HCT116 (cell line): ENCODE results near the gene DGKG. TPM values are rescaled to one million over a fixed set of nuclear protein-coding genes. Genes with fewer than 3 reads are reported as not detected.

Experiments
- ATAC-seq: fragments of 200-7000 bp; cut with Tn5 transposase; 2 replicates; pipeline ENCODE4 v1.9.1; 2020; ENCODE audit warnings: mild to moderate bottlenecking, moderate library complexity
- BruUV-seq: library from RNA; stranded (reverse); fragments of 400-500 nt; replicated peaks from 2 replicates; lab custom pipeline; 2021; lab: Mats Ljungman, UMichigan
- CTCF ChIA-PET: fragments of 300-600 bp; sonication (Branson Sonifier 250); formaldehyde crosslinking; loops from one replicate; lab custom pipeline; 2021; ENCODE audit warnings: antibody characterized with exemption; lab: Charles Lee
- POLR2A ChIA-PET: fragments of 300-600, 350-600 bp; sonication (Branson Sonifier 250); formaldehyde crosslinking; loops from one replicate; lab custom pipeline; 2021; ENCODE audit warnings: antibody characterized with exemption; lab: Charles Lee
- RAD21 ChIA-PET, 2 experiments: fragments of 300-600 bp; sonication (Branson Sonifier 250); formaldehyde crosslinking; loops; one replicate each; lab custom pipeline; 2023; ENCODE audit warnings: low total read pairs in 2 of 2; ENCODE audit not compliant: uncharacterized antibody in 2 of 2, unreplicated experiment in 2 of 2, low non-redundant PET in 1 of 2; lab: Charles Lee
- DNase-seq: peaks from one replicate; pipeline ENCODE4 v3.0.0-alpha.2; 2010; ENCODE audit warnings: low read depth, low spot score
- H2AFZ ChIP-seq: fragments of 200-600 bp; shearing (Covaris generic), sonication (generic); 2 replicates; pipeline ENCODE4 v1.6.1; 2017; ENCODE audit warnings: low read depth, mixed run types, mixed read lengths, antibody characterized with exemption, low read length; ENCODE audit not compliant: poor library complexity, severe bottlenecking
- H3K27ac ChIP-seq: 2 replicates; pipeline ENCODE4 v1.5.1; 2012; ENCODE audit warnings: low read depth, low read length
- H3K27me3 ChIP-seq: fragments of 200-600 bp; sonication (generic); 2 replicates; pipeline ENCODE4 v1.6.1; 2016; ENCODE audit warnings: mixed run types, low read length, mixed read lengths; ENCODE audit not compliant: insufficient read depth
- H3K36me3 ChIP-seq, 2 experiments: fragments of 200-500 bp in 1 of 2; fragments of 200-600 bp in 1 of 2; sonication (Bioruptor generic) in 1 of 2; sonication (generic) in 1 of 2; 2 replicates each; pipeline versions ENCODE4 v1.5.1 to v1.6.1; 2014 to 2016; ENCODE audit warnings: low read length in 2 of 2, inconsistent platforms in 1 of 2, mixed read lengths in 1 of 2, mixed run types in 1 of 2; ENCODE audit not compliant: insufficient read depth in 2 of 2, control insufficient read depth in 1 of 2
- H3K4me1 ChIP-seq, 2 experiments: fragments of 200-600 bp in 1 of 2; sonication (generic) in 1 of 2; 2 replicates each; pipeline versions ENCODE4 v1.5.1 to v1.6.1; 2012 to 2017; ENCODE audit warnings: low read length in 2 of 2, inconsistent platforms in 1 of 2, mild to moderate bottlenecking in 1 of 2, mixed read lengths in 1 of 2, mixed run types in 1 of 2, moderate library complexity in 1 of 2; ENCODE audit not compliant: insufficient read depth in 2 of 2, control insufficient read depth in 1 of 2
- H3K4me2 ChIP-seq: fragments of 200-600 bp; sonication (generic); 2 replicates; pipeline ENCODE4 v1.6.1; 2017; ENCODE audit warnings: mixed run types, low read length, mixed read lengths
- H3K4me3 ChIP-seq, 2 experiments: fragments of 200-600 bp in 1 of 2; sonication (generic) in 1 of 2; replicated peaks in 1 of 2; 2 replicates each; pipeline ENCODE4 v1.5.1; 2011 to 2016; ENCODE audit warnings: low read length in 2 of 2, control low read depth in 1 of 2, low read depth in 1 of 2, mild to moderate bottlenecking in 1 of 2, mixed read lengths in 1 of 2, mixed run types in 1 of 2
- H3K79me2 ChIP-seq: fragments of 200-600 bp; sonication (generic); 2 replicates; pipeline ENCODE4 v1.6.1; 2017; ENCODE audit warnings: mild to moderate bottlenecking, mixed run types, low read length, moderate library complexity, mixed read lengths; ENCODE audit not compliant: insufficient read depth
- H3K9ac ChIP-seq: fragments of 200-600 bp; sonication (generic); 2 replicates; pipeline ENCODE4 v1.6.1; 2016; ENCODE audit warnings: low read length, mixed read lengths
- H3K9me2 ChIP-seq: fragments of 200-600 bp; sonication (generic), shearing (Covaris generic); 2 replicates; pipeline ENCODE4 v1.6.1; 2017; ENCODE audit warnings: mixed run types, mild to moderate bottlenecking, moderate library complexity; ENCODE audit not compliant: insufficient read depth
- H3K9me3 ChIP-seq, 2 experiments: fragments of 200-500 bp in 1 of 2; fragments of 200-600 bp in 1 of 2; sonication (Bioruptor generic) in 1 of 2; sonication (generic) in 1 of 2; 2 replicates each; pipeline ENCODE4 v1.6.1; 2014 to 2017; ENCODE audit warnings: low read length in 2 of 2, mixed read lengths in 2 of 2, inconsistent platforms in 1 of 2, low read depth in 1 of 2, mild to moderate bottlenecking in 1 of 2, mixed run types in 1 of 2, moderate library complexity in 1 of 2; ENCODE audit not compliant: control insufficient read depth in 1 of 2, insufficient read depth in 1 of 2
- H4K20me1 ChIP-seq: fragments of 200-600 bp; sonication (generic), shearing (Covaris generic); 2 replicates; pipeline ENCODE4 v1.6.1; 2017; ENCODE audit warnings: mixed run types, mild to moderate bottlenecking, moderate library complexity; ENCODE audit not compliant: insufficient read depth
- CTCF ChIP-seq, 3 experiments: fragments of 200-600 bp in 1 of 3; sonication (generic) in 1 of 3; IDR thresholded peaks in 2 of 3; conservative IDR thresholded peaks in 1 of 3; 2 replicates each; pipeline ENCODE4 v1.5.1; 2012 to 2017; ENCODE audit warnings: low read depth in 2 of 3, low read length in 2 of 3, antibody characterized with exemption in 1 of 3, borderline replicate concordance in 1 of 3, control low read depth in 1 of 3, mild to moderate bottlenecking in 1 of 3, mixed read lengths in 1 of 3, mixed run types in 1 of 3, moderate library complexity in 1 of 3; ENCODE audit not compliant: insufficient read depth in 1 of 3
- EZH2 ChIP-seq: fragments of 200-600 bp; sonication (generic); IDR thresholded peaks from 2 replicates; pipeline ENCODE4 v1.6.1; 2017; ENCODE audit warnings: antibody characterized with exemption, mixed run types
- FOSL1 ChIP-seq: IDR thresholded peaks from 2 replicates; pipeline ENCODE4 v1.6.1; 2012; ENCODE audit warnings: low read depth
- YY1 ChIP-seq: IDR thresholded peaks from 2 replicates; pipeline ENCODE4 v1.6.1; 2011; ENCODE audit warnings: low read length, low read depth, moderate library complexity, mild to moderate bottlenecking; ENCODE audit not compliant: insufficient replicate concordance; ENCODE audit errors: extremely low read depth
- ZBTB33 ChIP-seq: IDR thresholded peaks from 2 replicates; pipeline ENCODE4 v1.6.1; 2011; ENCODE audit warnings: mild to moderate bottlenecking, low read length, moderate library complexity; ENCODE audit not compliant: insufficient replicate concordance; ENCODE audit errors: extremely low read depth
- ZFX ChIP-seq: fragments of 450-650 bp; IDR thresholded peaks from 2 replicates; pipeline ENCODE4 v1.6.1; 2017
- ZNF274 ChIP-seq: fragments of 200-500 bp; sonication (Bioruptor generic); IDR thresholded peaks from 2 replicates; pipeline ENCODE4 v1.6.1; 2014; ENCODE audit warnings: mild to moderate bottlenecking, low read depth, low read length, inconsistent platforms
- intact Hi-C: fragments of 100-400 bp; cut with micrococcal nuclease; formaldehyde crosslinking; loops from 2 replicates; pipeline ENCODE4 v1.10.0; 2022
- total RNA-seq: library from RNA; stranded (reverse); gene quantifications from one replicate; pipeline ENCODE4 v1.2.1, GENCODE V29; 2021; ENCODE audit not compliant: unreplicated experiment

The DGKG gene
- total RNA-seq, 1 experiment from 2014 or later, result 4.8 TPM

GRCh38 chr3:186286114-186286513 lies 75.9 kb downstream of the DGKG start:
- ChIA-PET CTCF (no interaction called here), POLR2A (no interaction called here), RAD21 (no interaction called here)
- H3K9me3 ChIP-seq, result no peaks in the 10 kb centered on the region
- no peak overlapping the region for H3K9ac ChIP-seq
- no peak overlapping the region for H2AFZ ChIP-seq
- no TSS peak for BruUV-seq
- no peaks in the 10 kb centered on the region for H3K9me2 ChIP-seq
- no peaks in the 10 kb centered on the region for H3K4me1 ChIP-seq
- DNase-seq (no peak), ATAC-seq (no peak)
- H3K36me3 ChIP-seq, result no peaks in the 10 kb centered on the region
- intact Hi-C loops, result no loop called here
- H3K27ac ChIP-seq, result no peak overlapping the region
- TF ChIP-seq FOSL1, result no peak
- no peak for TF ChIP-seq ZBTB33
- TF ChIP-seq ZNF274, result no peak
- TF ChIP-seq ZFX, result no peak
- TF ChIP-seq CTCF (IDR thresholded peaks at IDR 0.05 in 2 of 3, conservative IDR thresholded peaks at IDR 0.05 in 1 of 3; ENCODE audit: borderline replicate concordance in 1 of 3, insufficient read depth in 1 of 3, low read depth in 2 of 3, low read length in 2 of 3), result no peak
- no peak for TF ChIP-seq YY1
- TF ChIP-seq EZH2, result no peak
- no peaks in the 10 kb centered on the region for H3K27me3 ChIP-seq
- no peaks in the 10 kb centered on the region for H3K79me2 ChIP-seq
- no peak overlapping the region for H3K4me2 ChIP-seq
- no peak overlapping the region for H3K4me3 ChIP-seq
- no peaks in the 10 kb centered on the region for H4K20me1 ChIP-seq
